GM18519 (cell line): ENCODE results near the gene ZNF507.

ENCODE experiments used
- ATAC-seq: cut with Tn5 transposase; IDR thresholded peaks from one replicate; pipeline ENCODE4 v1.9.1; 2021; ENCODE audit warnings: mild to moderate bottlenecking, moderate library complexity; ENCODE audit not compliant: unreplicated experiment, low FRiP score

Gene ZNF507

GRCh38 chr19:32339423-32339822 is 6.0 kb upstream of the ZNF507 start:
- no peak for ATAC-seq

- no peak for ATAC-seq
Measured at GRCh38 chr19:32339988-32340874, 5.2 kb upstream of the ZNF507 start.

- no peak for ATAC-seq
Measured at GRCh38 chr19:32342695-32343094, 2.7 kb upstream of the ZNF507 start.

- ATAC-seq, result no peak
Measured at GRCh38 chr19:32343550-32344262, 1.7 kb upstream of the ZNF507 start.

- ATAC-seq, result no peak
Measured at GRCh38 chr19:32346901-32347300, 1.5 kb downstream of the ZNF507 start.

GRCh38 chr19:32347573-32347972 is 2.2 kb downstream of the ZNF507 start:
- ATAC-seq, result no peak

- no peak for ATAC-seq
Measured at GRCh38 chr19:32349051-32349450, 3.6 kb downstream of the ZNF507 start.

GRCh38 chr19:32349724-32350470 is 4.5 kb downstream of the ZNF507 start:
- ATAC-seq, result no peak

- ATAC-seq, result no peak
Measured at GRCh38 chr19:32350471-32350865, 5.1 kb downstream of the ZNF507 start.

GRCh38 chr19:32350987-32351348 is 5.6 kb downstream of the ZNF507 start:
- ATAC-seq, result no peak

- no peak for ATAC-seq
Measured at GRCh38 chr19:32352241-32352630, 6.8 kb downstream of the ZNF507 start.

GRCh38 chr19:32354345-32354744 is 8.9 kb downstream of the ZNF507 start:
- ATAC-seq, result no peak

GRCh38 chr19:32355309-32355708 is 9.9 kb downstream of the ZNF507 start:
- ATAC-seq, result no peak

GRCh38 chr19:32357720-32358119 is 12.3 kb downstream of the ZNF507 start:
- no peak for ATAC-seq

GRCh38 chr19:32358321-32358720 is 12.9 kb downstream of the ZNF507 start:
- no peak for ATAC-seq

GRCh38 chr19:32359581-32359980 is 14.2 kb downstream of the ZNF507 start:
- ATAC-seq, result no peak

- no peak for ATAC-seq
Measured at GRCh38 chr19:32361574-32362317, 16.3 kb downstream of the ZNF507 start.

GRCh38 chr19:32362318-32362691 is 16.9 kb downstream of the ZNF507 start:
- ATAC-seq, result no peak

- ATAC-seq, result no peak
Measured at GRCh38 chr19:32363175-32363574, 17.8 kb downstream of the ZNF507 start.

GRCh38 chr19:32363632-32364031 is 18.2 kb downstream of the ZNF507 start:
- ATAC-seq, result no peak

- no peak for ATAC-seq
Measured at GRCh38 chr19:32364040-32364439, 18.6 kb downstream of the ZNF507 start.
